GM23248 (cell line): ENCODE measurements around the gene ANKDD1A.

ENCODE experiments used
- EZH2 ChIP-seq: fragments of 200-600 bp; sonication (generic); IDR thresholded peaks from 2 replicates; pipeline ENCODE4 v1.6.1; 2018; ENCODE audit warnings: antibody characterized with exemption, mild to moderate bottlenecking; ENCODE audit not compliant: insufficient read depth, poor library complexity, severe bottlenecking
- EZH2phosphoT487 ChIP-seq: fragments of 200-600 bp; sonication (generic); IDR thresholded peaks from 2 replicates; pipeline ENCODE4 v1.6.1; 2018; ENCODE audit warnings: antibody characterized with exemption, moderate library complexity, mild to moderate bottlenecking, low read depth; ENCODE audit not compliant: insufficient read depth

- TF ChIP-seq EZH2, result no peak
- TF ChIP-seq EZH2phosphoT487, result no peak
Observed at GRCh38 chr15:64877435-64877834, 34.3 kb upstream of the ANKDD1A start.
